Lower lobe of right lung (tissue), 2 donors: ENCODE data around the gene RAPGEF3. TPM values are rescaled to one million over a fixed set of nuclear protein-coding genes. Genes with fewer than 3 reads are reported as not detected.

Experiments used
- ATAC-seq, 2 donors: fragments of 200-7000 bp; cut with Tn5 transposase; one replicate each; pipeline ENCODE4 v1.9.1; 2020 to 2022; ENCODE audit warnings: mild to moderate bottlenecking in 2 of 2, moderate library complexity in 2 of 2
- DNase-seq: peaks from one replicate; pipeline ENCODE4 v3.0.0-alpha.2; 2020
- H3K27ac ChIP-seq: fragments of 200-600 bp; one replicate; pipeline ENCODE4 v1.8.0; 2022
- H3K27me3 ChIP-seq: fragments of 200-600 bp; one replicate; pipeline ENCODE4 v1.8.0; 2022; ENCODE audit warnings: low read depth
- H3K36me3 ChIP-seq: fragments of 200-600 bp; one replicate; pipeline ENCODE4 v1.8.0; 2022; ENCODE audit warnings: mild to moderate bottlenecking
- H3K4me1 ChIP-seq: fragments of 200-600 bp; one replicate; pipeline ENCODE4 v1.8.0; 2022
- H3K4me3 ChIP-seq: fragments of 200-600 bp; one replicate; pipeline ENCODE4 v1.8.0; 2022; ENCODE audit warnings: mild to moderate bottlenecking
- H3K9me3 ChIP-seq: fragments of 200-600 bp; one replicate; pipeline ENCODE4 v1.8.0; 2022
- CTCF ChIP-seq: fragments of 200-600 bp; IDR thresholded peaks from one replicate; pipeline ENCODE4 v1.8.0; 2022; ENCODE audit warnings: antibody characterized with exemption, mild to moderate bottlenecking
- intact Hi-C: fragments of 100-400 bp; cut with DNase I; formaldehyde crosslinking; loops from one replicate; pipeline ENCODE4 v1.11.0; 2022
- total RNA-seq: library from RNA; stranded (reverse); fragmentation: NEBNext Ultra II Directional; extraction: Animal tissue kit (Norgen Biotek cat#: 25700); gene quantifications from one replicate; pipeline ENCODE4 v1.2.1, GENCODE V29; 2021
- donor health status: DM: no; HTN: yes; CAD: no; lungs with severe emphysema.

RAPGEF3 gene
- total RNA-seq, 1 donor from 2014 or later: 44.5 TPM

GRCh38 chr12:47686645-47687240, 71.9 kb downstream of the RAPGEF3 start:
- no peak for DNase-seq
- ATAC-seq: peak in 1 of 2 donors; percentile 41

More at GRCh38 chr12:47686645-47687240, 71.9 kb downstream of the RAPGEF3 start:
- Histone ChIP-seq H3K27ac (no peak overlapping the region), H3K36me3 (peaks cover 38% of the 10 kb centered on the region), H3K27me3 (no peaks in the 10 kb centered on the region), H3K9me3 (no peaks in the 10 kb centered on the region), H3K4me3 (no peak overlapping the region), H3K4me1 (no peaks in the 10 kb centered on the region)
- peak; percentile 53 for TF ChIP-seq CTCF
- intact Hi-C loops: no loop called here

Other genes starting within 250 kb of the RAPGEF3 start
- 20.2 TPM for gene RPAP3, start 52.9 kb downstream of the RAPGEF3 start, total RNA-seq
- not detected for gene ENDOU, start 33.4 kb downstream of the RAPGEF3 start, total RNA-seq
- gene SLC48A1, start 14.4 kb upstream of the RAPGEF3 start, total RNA-seq: 39.9 TPM
- gene HDAC7, start 61.0 kb upstream of the RAPGEF3 start, total RNA-seq: 104 TPM
- 24.3 TPM for gene VDR, start 146.1 kb upstream of the RAPGEF3 start, total RNA-seq
- gene TMEM106C, start 204.7 kb upstream of the RAPGEF3 start, total RNA-seq: 39.3 TPM
- not detected for gene COL2A1, start 245.6 kb upstream of the RAPGEF3 start, total RNA-seq